ENCODE measurements around the gene CLASRP. TPM values are rescaled to one million over a fixed set of nuclear protein-coding genes. Genes with fewer than 3 reads are reported as not detected.

CLASRP gene
- total and polyA plus RNA-seq, 2 of the 8 experiments (the other 6 are each of a cell fraction or from before 2014, with no cell fraction given): 22.3 to 71.7 TPM

DNA sequence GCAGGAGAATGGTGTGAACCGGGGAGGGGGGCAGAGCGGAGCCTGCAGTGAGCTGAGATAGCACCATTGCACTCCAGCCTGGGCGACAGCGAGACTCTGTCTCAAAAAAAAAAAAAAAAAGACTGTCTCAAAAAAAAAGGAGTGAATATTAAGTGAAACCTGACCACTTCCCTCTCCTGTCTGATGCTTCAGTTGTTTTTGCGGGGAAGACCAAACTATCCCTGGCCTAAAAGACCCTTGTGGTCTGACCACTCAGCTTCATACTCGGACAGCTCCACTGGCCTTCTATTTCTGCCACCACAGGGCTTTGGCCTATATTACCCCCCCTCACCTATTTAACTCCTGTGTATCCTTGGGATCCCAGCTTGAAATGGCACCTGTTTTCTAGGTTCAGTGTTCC, 2.3 kb downstream of the CLASRP start (continued):
- TF ChIP-seq PHF8 (conservative IDR thresholded peaks at IDR 0.05; ENCODE audit: low read depth, low read length) (no peak), SP4 (IDR thresholded peaks at IDR 0.05; ENCODE audit: low read length) (no peak), SP1 (IDR thresholded peaks at IDR 0.05; ENCODE audit: low read depth, low read length) (no peak), KDM4A (IDR thresholded peaks at IDR 0.05; ENCODE audit: low read depth, low read length, severe bottlenecking) (no peak), SIX5 (IDR thresholded peaks at IDR 0.05; ENCODE audit: low read depth, low read length) (no peak)

All from H1 (cell line).